Loucy (cell line): Measurements from ENCODE around the gene PDK1.

Experiments used
- H2AFZ ChIP-seq: fragments of 200-600 bp; sonication (generic); 2 replicates; pipeline ENCODE4 v1.6.0; 2016; ENCODE audit warnings: antibody characterized with exemption, mild to moderate bottlenecking, low read length, moderate library complexity
- H3F3A ChIP-seq: fragments of 200-600 bp; 2 replicates; pipeline ENCODE4 v1.6.0; 2016; ENCODE audit warnings: antibody characterized with exemption, low read depth, mild to moderate bottlenecking
- H3K27me3 ChIP-seq: fragments of 200-600 bp; sonication (generic); 2 replicates; pipeline ENCODE4 v1.6.1; 2014; ENCODE audit warnings: low read length, mild to moderate bottlenecking; ENCODE audit not compliant: insufficient read depth, poor library complexity, severe bottlenecking
- H3K36me3 ChIP-seq: fragments of 200-600 bp; sonication (generic); 2 replicates; pipeline ENCODE4 v1.6.1; 2016; ENCODE audit warnings: low read length; ENCODE audit not compliant: insufficient read depth
- H3K4me1 ChIP-seq: fragments of 200-600 bp; sonication (generic); 2 replicates; pipeline ENCODE4 v1.5.1; 2014; ENCODE audit warnings: low read length, mild to moderate bottlenecking; ENCODE audit not compliant: insufficient read depth, poor library complexity, severe bottlenecking
- H3K4me2 ChIP-seq: fragments of 200-600 bp; sonication (generic); 2 replicates; pipeline ENCODE4 v1.6.0; 2014; ENCODE audit warnings: antibody characterized with exemption, low read length, low read depth, mild to moderate bottlenecking; ENCODE audit not compliant: poor library complexity, severe bottlenecking
- H3K4me3 ChIP-seq: fragments of 200-600 bp; sonication (generic); 2 replicates; pipeline ENCODE4 v1.5.1; 2014; ENCODE audit warnings: low read length, mild to moderate bottlenecking, mixed read lengths; ENCODE audit not compliant: poor library complexity, severe bottlenecking
- H3K79me2 ChIP-seq: fragments of 200-600 bp; sonication (generic); 2 replicates; pipeline ENCODE4 v1.6.1; 2014; ENCODE audit warnings: low read length; ENCODE audit not compliant: insufficient read depth
- H3K9ac ChIP-seq: fragments of 200-600 bp; sonication (generic); 2 replicates; pipeline ENCODE4 v1.6.0; 2014; ENCODE audit warnings: mild to moderate bottlenecking, low read depth, low read length, moderate library complexity; ENCODE audit not compliant: poor library complexity, severe bottlenecking
- H3K9me2 ChIP-seq: fragments of 200-600 bp; sonication (generic); replicated peaks from 2 replicates; pipeline ENCODE4 v1.6.1; 2016; ENCODE audit warnings: low read depth, low read length, mixed read lengths
- H3K9me3 ChIP-seq: fragments of 200-600 bp; sonication (generic); 2 replicates; pipeline ENCODE4 v1.6.1; 2014; ENCODE audit warnings: mild to moderate bottlenecking, antibody characterized with exemption, low read length, low read depth; ENCODE audit not compliant: insufficient read depth
- H4K20me1 ChIP-seq: fragments of 200-600 bp; sonication (generic); 2 replicates; pipeline ENCODE4 v1.6.0; 2014; ENCODE audit warnings: antibody characterized with exemption, low read length, mild to moderate bottlenecking; ENCODE audit not compliant: insufficient read depth, poor library complexity, severe bottlenecking
- CTCF ChIP-seq: fragments of 200-600 bp; sonication (generic); conservative IDR thresholded peaks from 2 replicates; pipeline ENCODE4 v1.5.1; 2014; ENCODE audit warnings: mild to moderate bottlenecking, antibody characterized with exemption, low read length
- EZH2phosphoT487 ChIP-seq: fragments of 200-600 bp; IDR thresholded peaks from 2 replicates; pipeline ENCODE4 v1.6.1; 2018; ENCODE audit warnings: antibody characterized with exemption, mild to moderate bottlenecking, moderate library complexity, borderline replicate concordance

Gene PDK1

GRCh38 chr2:172510548-172510947, 45.3 kb upstream of the PDK1 start:
- no peak overlapping the region for H3K4me3 ChIP-seq
- no peak overlapping the region for H3K9ac ChIP-seq
- peaks cover 14% of the 10 kb centered on the region; the same call in 1 of the 2 replicates for H3K36me3 ChIP-seq
- H4K20me1 ChIP-seq: no peaks in the 10 kb centered on the region
- no peaks in the 10 kb centered on the region for H3K9me2 ChIP-seq
- no peak overlapping the region for H2AFZ ChIP-seq
- H3K79me2 ChIP-seq: no peaks in the 10 kb centered on the region
- peaks cover 11% of the 10 kb centered on the region for H3K4me1 ChIP-seq
- H3K9me3 ChIP-seq: peaks cover 15% of the 10 kb centered on the region; the same call in 1 of the 2 replicates
- no peak for TF ChIP-seq EZH2phosphoT487
- no peak for TF ChIP-seq CTCF
- H3K4me2 ChIP-seq: peak overlapping the region; percentile 17
- no peaks in the 10 kb centered on the region for H3F3A ChIP-seq
- H3K27me3 ChIP-seq: no peaks in the 10 kb centered on the region

GRCh38 chr2:172512810-172513523, 42.9 kb upstream of the PDK1 start:
- Histone ChIP-seq H3K9me2 (no peaks in the 10 kb centered on the region), H3K4me3 (no peak overlapping the region), H4K20me1 (no peaks in the 10 kb centered on the region), H3K9me3 (peaks cover 15% of the 10 kb centered on the region; the same call in 1 of the 2 replicates), H3K36me3 (peaks cover 9% of the 10 kb centered on the region; the same call in 1 of the 2 replicates), H3K79me2 (no peaks in the 10 kb centered on the region), H3F3A (no peaks in the 10 kb centered on the region), H3K9ac (no peak overlapping the region), H3K27me3 (no peaks in the 10 kb centered on the region), H3K4me1 (peaks cover 11% of the 10 kb centered on the region), H2AFZ (no peak overlapping the region), H3K4me2 (no peak overlapping the region)
- no peak for TF ChIP-seq CTCF
- no peak for TF ChIP-seq EZH2phosphoT487

- peaks cover 9% of the 10 kb centered on the region; the same call in 1 of the 2 replicates for H3K36me3 ChIP-seq
- peaks cover 11% of the 10 kb centered on the region for H3K4me1 ChIP-seq
- no peak overlapping the region for H3K4me2 ChIP-seq
- H4K20me1 ChIP-seq: no peaks in the 10 kb centered on the region
- H3K79me2 ChIP-seq: no peaks in the 10 kb centered on the region
- H3K27me3 ChIP-seq: no peaks in the 10 kb centered on the region
- no peak for TF ChIP-seq CTCF
- TF ChIP-seq EZH2phosphoT487: no peak
- H3K9me2 ChIP-seq: no peaks in the 10 kb centered on the region
- no peaks in the 10 kb centered on the region for H3F3A ChIP-seq
- H3K4me3 ChIP-seq: no peak overlapping the region
- H3K9ac ChIP-seq: no peak overlapping the region
- no peak overlapping the region for H2AFZ ChIP-seq
- peaks cover 15% of the 10 kb centered on the region; the same call in 1 of the 2 replicates for H3K9me3 ChIP-seq
Measured at GRCh38 chr2:172513524-172513900, 42.4 kb upstream of the PDK1 start.
